ENCODE measurements around the gene KLHL2. TPM values are rescaled to one million over a fixed set of nuclear protein-coding genes. Genes with fewer than 3 reads are reported as not detected.
"Not testable (repeated sequence)": the region's sequence is repeated elsewhere in the genome, so short reads cannot be mapped to it uniquely, and the experiment has no call there.

The KLHL2 gene
- total RNA-seq, 1 experiment from 2014 or later, result 26.4 TPM

- Histone ChIP-seq H3K4me3 (no peak overlapping the region; the same call in 1 of the 2 replicates), H4K20me1 (ENCODE audit: insufficient read depth) (no peaks in the 10 kb centered on the region), H3K27me3 (ENCODE audit: insufficient read depth, low read depth) (no peaks in the 10 kb centered on the region), H3K9me2 (ENCODE audit: insufficient read depth) (no peaks in the 10 kb centered on the region), H3K4me2 (peak overlapping the region; percentile 74), H3F3A (ENCODE audit: insufficient read depth, low read depth) (peaks cover 9% of the 10 kb centered on the region; the same call in 1 of the 2 replicates), H2AFZ (no peak overlapping the region), H3K9me3 (ENCODE audit: insufficient read depth, low read depth) (no peaks in the 10 kb centered on the region), H3K27ac (no peak overlapping the region), H3K4me1 (replicated peaks; ENCODE audit: insufficient read depth) (peaks cover 68% of the 10 kb centered on the region), H3K36me3 (ENCODE audit: low read depth) (no peaks in the 10 kb centered on the region), H3K79me2 (ENCODE audit: low read depth) (peaks cover 70% of the 10 kb centered on the region)
- DNase-seq, result no peak
- no peak for TF ChIP-seq CTCF (conservative IDR thresholded peaks at IDR 0.05)
- no peak for TF ChIP-seq EZH2 (IDR thresholded peaks at IDR 0.05; ENCODE audit: low read depth)
- POLR2A ChIA-PET (ENCODE audit: unreplicated experiment), result no interaction called here
- no TSS peak for BruUV-seq (replicated peaks)
- CTCF ChIA-PET, result no interaction called here
- intact Hi-C loops (cut with micrococcal nuclease; ENCODE audit: unreplicated experiment), result loop anchor here (2.0 to 10.0 kb wide), 2 partner anchors 117 to 255 kb away; partner anchors contain the start of gene MSMO1
Measured at GRCh38 chr4:165209796-165210195, 2.4 kb downstream of the KLHL2 start.

GRCh38 chr4:165210566-165210965, 3.2 kb downstream of the KLHL2 start:
- no peaks in the 10 kb centered on the region for H3K9me2 ChIP-seq (ENCODE audit: insufficient read depth)
- intact Hi-C loops (cut with micrococcal nuclease; ENCODE audit: unreplicated experiment), result no loop called here
- H3K27ac ChIP-seq, result peak overlapping the region; percentile 43; the same call in 1 of the 2 replicates
- peak in 1 of 2 experiments; percentile 71 for DNase-seq
- H3K4me3 ChIP-seq, result no peak overlapping the region
- CTCF ChIA-PET, result no interaction called here
- H3K4me2 ChIP-seq, result peak overlapping the region; percentile 74
- peaks cover 68% of the 10 kb centered on the region for H3K4me1 ChIP-seq (replicated peaks; ENCODE audit: insufficient read depth)
- BruUV-seq (replicated peaks), result no TSS peak
- POLR2A ChIA-PET (ENCODE audit: unreplicated experiment), result no interaction called here
- H3K36me3 ChIP-seq (ENCODE audit: low read depth), result no peaks in the 10 kb centered on the region
- no peaks in the 10 kb centered on the region for H4K20me1 ChIP-seq (ENCODE audit: insufficient read depth)
- peaks cover 6% of the 10 kb centered on the region; the same call in 1 of the 2 replicates for H3F3A ChIP-seq (ENCODE audit: insufficient read depth, low read depth)
- no peak overlapping the region for H2AFZ ChIP-seq
- H3K9me3 ChIP-seq (ENCODE audit: insufficient read depth, low read depth), result no peaks in the 10 kb centered on the region
- no peaks in the 10 kb centered on the region for H3K27me3 ChIP-seq (ENCODE audit: insufficient read depth, low read depth)
- H3K79me2 ChIP-seq (ENCODE audit: low read depth), result peaks cover 74% of the 10 kb centered on the region
- TF ChIP-seq CTCF (conservative IDR thresholded peaks at IDR 0.05) (no peak), EZH2 (IDR thresholded peaks at IDR 0.05; ENCODE audit: low read depth) (no peak)

- Histone ChIP-seq H3K79me2 (ENCODE audit: low read depth) (peaks cover 91% of the 10 kb centered on the region), H3K4me1 (replicated peaks; ENCODE audit: insufficient read depth) (peaks cover 69% of the 10 kb centered on the region)
- H3F3A ChIP-seq (ENCODE audit: insufficient read depth, low read depth); H4K20me1 ChIP-seq (ENCODE audit: insufficient read depth); H3K36me3 ChIP-seq (ENCODE audit: low read depth); intact Hi-C loops (cut with micrococcal nuclease; ENCODE audit: unreplicated experiment); H3K9me3 ChIP-seq (ENCODE audit: insufficient read depth, low read depth); DNase-seq; H3K27me3 ChIP-seq (ENCODE audit: insufficient read depth, low read depth); H3K9me2 ChIP-seq (ENCODE audit: insufficient read depth); H3K4me3 ChIP-seq; H2AFZ ChIP-seq; CTCF ChIA-PET; BruUV-seq (replicated peaks); POLR2A ChIA-PET (ENCODE audit: unreplicated experiment); H3K27ac ChIP-seq; H3K4me2 ChIP-seq: not testable (repeated sequence)
Measured at GRCh38 chr4:165212647-165213046, 5.3 kb downstream of the KLHL2 start.

- H3K9me2 ChIP-seq (ENCODE audit: insufficient read depth); H3K4me3 ChIP-seq; POLR2A ChIA-PET (ENCODE audit: unreplicated experiment); CTCF ChIA-PET; H3K9me3 ChIP-seq (ENCODE audit: insufficient read depth, low read depth); H2AFZ ChIP-seq; H3K4me2 ChIP-seq; H3F3A ChIP-seq (ENCODE audit: insufficient read depth, low read depth); H4K20me1 ChIP-seq (ENCODE audit: insufficient read depth); H3K27me3 ChIP-seq (ENCODE audit: insufficient read depth, low read depth); H3K27ac ChIP-seq; H3K36me3 ChIP-seq (ENCODE audit: low read depth); BruUV-seq (replicated peaks); intact Hi-C loops (cut with micrococcal nuclease; ENCODE audit: unreplicated experiment): not testable (repeated sequence)
- peaks cover 69% of the 10 kb centered on the region for H3K4me1 ChIP-seq (replicated peaks; ENCODE audit: insufficient read depth)
- peaks cover 86% of the 10 kb centered on the region for H3K79me2 ChIP-seq (ENCODE audit: low read depth)
- DNase-seq, result peak in 1 of 2 experiments; percentile 54
Measured at GRCh38 chr4:165213404-165213803, 6.0 kb downstream of the KLHL2 start.

GRCh38 chr4:165213991-165214709, 6.8 kb downstream of the KLHL2 start:
- H3K9me3 ChIP-seq (ENCODE audit: insufficient read depth, low read depth); H4K20me1 ChIP-seq (ENCODE audit: insufficient read depth); intact Hi-C loops (cut with micrococcal nuclease; ENCODE audit: unreplicated experiment); DNase-seq; H3K9me2 ChIP-seq (ENCODE audit: insufficient read depth); H3F3A ChIP-seq (ENCODE audit: insufficient read depth, low read depth); H2AFZ ChIP-seq; BruUV-seq (replicated peaks); H3K4me3 ChIP-seq; H3K27me3 ChIP-seq (ENCODE audit: insufficient read depth, low read depth); POLR2A ChIA-PET (ENCODE audit: unreplicated experiment); H3K4me2 ChIP-seq; H3K36me3 ChIP-seq (ENCODE audit: low read depth); CTCF ChIA-PET: not testable (repeated sequence)
- H3K4me1 ChIP-seq (replicated peaks; ENCODE audit: insufficient read depth), result peaks cover 64% of the 10 kb centered on the region
- peaks cover 81% of the 10 kb centered on the region for H3K79me2 ChIP-seq (ENCODE audit: low read depth)
- H3K27ac ChIP-seq, result 0 out of 2 replicates have a peak overlapping the region, but pooled peaks have one; percentile 47

Data from PC-9 (cell line).